Stimulated activated CD8-positive, alpha-beta memory T cell treated with anti-CD3 and anti-CD28 coated beads, Interleukin-4, amount 100 ng/mL, for 24 hours (primary cell): Measurements from ENCODE around the gene PDLIM7.
A peak's percentile ranks its signal among the peaks of the same experiment; 100 is the strongest.

Experiments
- DNase-seq: peaks from one replicate; pipeline ENCODE4 v3.0.0-alpha.2; 2020; ENCODE audit warnings: low read depth

PDLIM7 gene

DNA sequence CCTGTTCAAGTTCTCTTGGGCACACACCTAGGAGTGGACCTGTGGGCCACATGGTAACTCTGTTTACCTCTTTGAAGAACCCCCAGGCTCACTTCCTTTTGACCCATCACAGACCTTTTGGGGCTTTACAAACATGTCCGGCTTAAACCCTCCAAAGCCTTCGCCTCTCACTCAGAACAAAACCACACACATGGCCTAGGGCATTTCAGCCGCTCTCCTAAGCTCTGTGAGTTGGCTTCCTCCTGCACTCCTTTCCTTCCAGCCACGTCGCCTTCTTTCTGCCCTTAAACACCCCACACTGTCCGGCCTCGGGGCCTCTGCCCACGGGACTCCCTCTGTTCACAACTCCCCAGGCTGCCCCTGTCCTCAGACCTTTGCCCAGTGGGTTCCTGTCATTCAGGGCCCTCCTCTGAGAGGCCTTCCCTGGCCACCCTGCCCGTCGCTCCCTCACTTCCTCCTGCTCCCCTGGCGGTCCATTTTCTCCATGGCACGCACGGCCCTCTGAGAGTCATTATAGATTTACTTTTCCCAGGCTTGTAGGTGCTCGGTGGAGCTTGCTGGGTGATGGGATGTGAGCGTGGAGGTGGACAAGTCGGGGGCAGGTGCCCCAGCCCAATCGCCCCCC, 10.3 kb upstream of the PDLIM7 start:
- no peak for DNase-seq

DNA sequence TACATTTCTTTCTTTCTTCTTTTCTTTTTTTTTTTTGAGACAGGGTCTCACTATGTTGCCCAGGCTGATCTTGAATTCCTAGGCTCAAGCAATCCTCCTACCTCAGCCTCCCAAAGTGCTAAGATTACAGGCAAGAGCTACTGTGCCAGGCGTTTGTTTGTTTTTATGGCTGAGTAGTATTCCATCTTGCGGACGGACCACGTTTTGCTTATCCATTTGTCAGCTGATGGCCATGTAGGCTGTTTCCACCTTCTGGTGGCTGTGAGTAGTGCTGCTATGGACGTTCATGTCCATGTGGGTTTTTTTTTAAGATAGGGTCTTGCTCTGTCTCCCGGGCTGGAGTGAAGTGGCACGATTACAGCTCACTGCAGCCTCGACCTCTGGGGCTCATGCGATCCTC, 9.8 kb upstream of the PDLIM7 start:
- no peak for DNase-seq

DNA sequence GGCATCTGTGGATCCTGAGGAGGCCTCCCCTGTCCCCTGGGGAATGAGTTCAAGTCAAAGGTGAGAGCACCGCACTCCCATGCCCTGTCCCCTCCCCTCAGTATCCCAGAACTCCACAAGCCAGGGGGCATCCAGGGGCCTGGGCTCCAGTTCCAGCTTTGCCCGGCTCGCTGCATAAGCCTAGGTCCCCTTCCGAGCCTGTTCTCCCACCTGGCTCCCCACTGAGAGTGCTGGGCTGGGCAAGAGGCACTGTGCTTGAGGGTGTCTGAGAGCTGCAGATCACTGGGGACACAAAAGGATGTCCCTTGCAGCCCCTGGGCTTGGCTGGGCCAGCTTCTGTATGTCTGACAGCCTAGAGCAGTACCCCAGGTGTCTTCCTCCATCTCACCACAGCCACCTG, 7.7 kb upstream of the PDLIM7 start:
- DNase-seq, result no peak

DNA sequence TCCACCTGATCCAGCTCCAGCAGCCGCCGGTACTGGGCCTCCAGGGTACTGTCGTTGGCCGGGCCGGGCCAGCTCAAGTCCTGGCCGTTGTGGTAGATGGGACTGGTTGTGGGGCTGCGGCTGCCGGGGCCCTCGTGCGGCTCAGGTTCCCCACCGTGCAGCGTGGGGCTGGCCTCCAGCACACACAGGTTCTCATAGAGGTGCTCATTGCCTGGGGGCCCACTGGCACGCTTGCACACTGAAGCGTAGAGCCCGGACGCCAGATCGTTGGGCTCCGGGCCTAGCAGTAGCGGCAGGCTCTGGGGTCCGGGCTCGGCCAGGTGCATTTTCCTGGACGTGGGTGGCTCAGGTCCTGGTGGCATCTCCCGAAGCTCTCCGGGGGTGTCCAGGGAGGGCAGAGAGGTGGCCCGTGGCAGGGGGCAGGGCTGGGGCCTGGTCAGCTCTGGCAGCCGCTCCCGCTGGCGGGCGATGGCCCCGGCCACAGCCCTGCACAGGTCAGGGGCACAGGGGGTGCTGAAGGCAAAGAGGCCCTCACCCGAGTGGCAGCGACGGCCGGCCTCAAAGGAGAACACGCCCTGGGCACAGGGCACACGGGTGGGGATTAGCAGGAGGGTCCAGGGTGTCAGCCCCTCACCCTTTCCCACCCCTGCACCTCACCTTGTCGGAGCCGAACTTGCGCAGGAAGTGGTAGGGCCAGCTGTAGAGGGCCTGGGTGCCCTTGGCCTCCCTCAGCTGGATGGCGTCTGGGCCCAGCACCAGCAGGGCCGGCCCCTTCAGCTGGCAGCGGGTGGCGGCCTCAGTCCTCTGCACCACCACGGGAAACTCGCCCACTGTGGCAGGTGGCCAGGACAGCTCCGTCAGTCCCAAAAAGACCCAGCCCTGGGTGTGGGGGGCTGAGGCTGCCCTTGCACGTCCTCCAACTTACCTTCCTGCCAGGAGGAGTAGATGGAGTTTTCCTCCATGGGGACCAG, 7.0 kb upstream of the PDLIM7 start:
- DNase-seq, result no peak

DNA sequence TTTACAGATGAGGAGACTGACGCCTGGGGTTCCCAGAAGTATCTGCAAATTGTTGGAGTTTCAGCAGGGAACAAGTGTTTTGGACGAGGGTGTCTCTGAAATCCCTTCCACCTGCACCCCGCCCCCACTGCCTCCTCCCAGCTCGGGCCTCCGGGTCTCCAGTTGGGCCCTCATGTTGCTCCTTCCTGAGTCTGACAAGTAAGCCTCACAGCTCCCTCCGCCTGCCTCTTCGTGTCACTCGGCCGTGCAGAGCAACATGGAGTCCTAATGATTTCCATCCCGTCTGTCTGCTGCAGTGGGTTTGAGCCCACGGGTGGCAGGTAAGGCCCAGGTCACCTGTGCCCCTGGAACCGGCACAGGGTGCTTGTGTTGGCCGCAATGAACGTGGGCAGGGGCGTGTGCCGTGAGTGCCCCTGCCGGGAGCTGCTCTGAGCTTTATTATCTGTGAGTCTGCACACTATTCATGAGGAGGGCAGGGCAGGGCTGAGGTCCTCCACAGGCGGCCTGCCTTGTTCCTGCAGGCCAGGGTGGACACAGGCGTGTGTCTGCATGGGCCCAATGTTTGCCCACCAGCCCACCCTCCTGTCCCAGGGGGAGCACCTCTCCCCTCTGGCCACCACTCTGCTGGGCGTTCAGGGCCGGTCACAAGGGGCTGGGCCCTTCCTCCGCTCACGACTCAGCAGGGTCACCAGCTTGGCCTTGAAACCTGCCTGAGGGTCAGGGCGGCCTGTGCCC, 6.1 kb upstream of the PDLIM7 start:
- no peak for DNase-seq

DNA sequence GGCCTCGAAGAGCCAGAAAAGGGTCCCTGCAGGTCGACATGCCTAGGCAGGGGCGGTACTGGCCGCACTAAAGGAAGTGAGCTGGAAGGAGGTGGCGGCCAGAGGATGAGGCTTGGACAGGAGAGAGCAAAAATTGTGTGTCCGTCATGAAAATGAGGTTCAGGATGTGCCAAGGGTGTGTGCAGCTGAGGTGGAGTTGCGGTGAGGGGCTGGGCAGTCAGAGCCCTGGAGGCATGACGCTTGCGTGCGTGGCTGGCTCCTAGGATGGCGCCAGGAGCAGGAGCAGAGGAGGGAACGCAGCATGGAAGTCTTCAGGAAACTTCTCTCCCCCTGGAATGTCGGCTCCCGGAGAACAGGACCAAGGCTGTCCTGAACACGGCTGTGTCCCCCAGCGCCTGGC, 5.5 kb upstream of the PDLIM7 start:
- DNase-seq, result no peak

DNA sequence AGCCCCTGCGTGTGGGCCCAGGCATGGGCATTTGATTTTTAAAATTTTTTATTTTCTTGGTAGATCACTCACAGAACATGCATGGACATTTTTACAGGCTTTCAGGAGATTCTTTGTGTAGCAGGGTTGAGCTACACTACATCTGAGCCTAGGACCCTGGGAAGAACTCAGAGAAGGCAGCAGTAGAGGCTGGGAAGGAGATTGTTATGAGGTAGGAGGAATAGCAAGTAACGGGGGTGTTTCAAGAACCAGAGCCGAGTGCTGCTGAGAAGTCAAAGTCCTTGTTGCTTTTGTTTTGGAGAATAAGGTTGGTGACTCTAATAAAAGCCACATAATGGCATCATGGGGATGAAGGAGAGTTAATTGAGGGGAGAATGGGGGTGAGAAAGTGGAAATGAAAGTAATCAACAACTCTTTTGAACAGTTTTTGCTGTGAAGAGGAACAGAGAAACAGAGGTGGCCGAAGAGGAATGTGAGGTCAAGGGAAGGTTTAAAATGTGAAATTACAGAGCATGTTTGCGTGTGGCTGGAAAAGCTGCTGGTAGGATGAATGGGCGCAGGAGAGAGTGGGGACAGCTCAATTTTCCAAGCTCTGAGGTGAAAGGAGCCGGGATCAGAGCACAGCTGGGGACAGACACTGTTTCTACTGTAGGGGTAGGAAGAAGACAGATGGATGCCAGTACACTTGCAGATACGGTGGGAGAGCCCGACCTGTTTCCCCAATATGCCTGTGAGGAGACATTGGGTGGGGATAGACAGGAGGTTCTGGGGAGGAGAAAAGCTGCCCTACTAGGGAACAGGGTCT, 4.7 kb upstream of the PDLIM7 start:
- no peak for DNase-seq

DNA sequence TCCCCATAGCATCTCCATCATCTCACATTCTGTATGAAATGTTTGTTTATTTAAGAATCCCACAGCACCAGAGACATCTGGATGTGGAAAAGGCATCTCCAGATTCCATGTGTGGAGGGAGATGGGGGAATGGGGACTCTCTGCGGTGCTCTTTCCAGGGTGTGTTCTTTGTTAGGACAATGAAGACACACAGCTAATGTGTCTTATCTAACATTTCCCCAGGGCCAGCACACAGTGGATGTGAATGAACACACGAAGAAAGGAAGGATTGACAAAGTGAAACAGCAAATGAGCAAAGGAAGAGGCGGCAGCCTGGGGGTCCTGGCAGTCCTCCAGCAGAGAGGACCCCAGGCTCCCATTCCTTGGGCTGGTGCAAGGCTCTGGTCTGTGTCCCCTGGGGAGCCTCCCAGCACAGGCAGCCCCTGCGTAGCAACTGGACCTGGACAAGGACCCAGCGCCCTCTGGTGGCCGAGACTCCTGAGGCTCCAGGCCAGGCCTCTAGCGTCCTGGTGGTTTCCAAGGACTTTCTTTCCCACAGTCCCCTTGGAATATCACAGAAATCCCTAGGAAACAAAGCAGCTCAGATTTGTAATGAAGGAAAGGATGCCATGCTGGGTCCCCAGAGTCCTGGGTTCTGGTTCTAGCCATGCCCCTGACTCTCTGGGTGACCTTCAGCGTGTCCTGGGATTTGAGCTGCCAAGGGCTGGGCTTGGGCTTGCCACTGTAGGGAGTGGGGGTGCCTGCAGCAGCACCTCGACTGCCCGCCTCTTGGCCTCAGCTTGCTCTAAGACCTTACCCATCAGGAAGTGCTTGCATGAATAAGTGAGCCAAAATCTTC, 3.5 kb upstream of the PDLIM7 start:
- DNase-seq, result peak; percentile 79

DNA sequence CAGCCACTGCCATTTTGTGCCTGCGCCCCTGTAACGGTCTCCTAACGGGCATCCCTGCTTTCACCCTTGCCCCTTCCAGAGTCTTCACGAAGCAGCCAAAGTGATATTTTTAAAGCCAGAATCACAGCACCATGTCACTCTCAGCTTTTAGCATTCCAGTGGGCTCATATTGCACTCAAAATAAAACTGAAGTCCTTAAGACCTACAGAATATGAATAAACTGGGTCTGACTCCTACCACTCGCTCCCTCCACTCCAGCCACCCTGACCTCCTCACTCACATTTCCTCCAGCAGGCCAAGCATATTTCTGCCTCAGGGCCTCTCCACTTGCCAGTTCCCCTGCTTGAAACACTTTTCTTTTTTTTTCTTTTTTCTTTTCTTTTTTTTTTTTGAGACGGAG, 2.4 kb upstream of the PDLIM7 start:
- no peak for DNase-seq

DNA sequence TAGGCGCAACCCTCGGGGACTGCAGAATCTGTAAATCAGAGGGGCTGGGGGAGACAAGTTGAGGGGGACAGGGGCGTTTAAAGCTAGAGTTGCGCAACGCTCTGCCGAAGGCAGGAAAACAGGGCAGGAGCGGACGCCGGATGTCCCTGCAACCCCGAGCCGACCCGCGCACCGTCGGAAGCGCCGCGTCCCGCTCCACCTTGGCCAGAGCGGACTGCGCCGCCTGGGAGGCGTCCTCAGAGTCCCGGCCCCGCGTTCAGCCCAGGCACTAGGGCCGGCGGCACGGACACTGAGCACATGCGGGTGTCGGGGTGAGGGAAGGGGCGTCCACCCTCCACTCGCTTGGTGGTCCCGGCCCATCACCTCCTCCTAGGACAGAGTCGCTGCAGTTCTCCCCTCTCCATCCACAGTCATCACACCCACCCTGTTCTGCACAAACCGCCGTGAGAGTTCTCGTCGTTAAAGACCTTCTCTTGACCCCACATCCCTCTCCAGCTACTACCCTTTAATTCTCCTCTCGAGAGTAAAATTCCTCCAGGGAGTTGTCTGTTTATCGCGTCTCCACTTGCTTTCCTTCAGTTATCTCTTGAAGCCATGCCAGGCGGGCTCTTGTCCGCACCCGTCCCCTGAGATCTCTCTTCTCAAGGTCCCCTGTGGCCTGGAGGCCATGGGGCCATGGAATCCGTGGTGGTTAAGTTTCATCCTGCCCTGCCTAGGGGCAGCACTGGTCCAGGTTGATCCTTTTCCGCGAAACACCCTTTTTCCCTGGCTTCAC, 796 bp upstream of the PDLIM7 start:
- no peak for DNase-seq

DNA sequence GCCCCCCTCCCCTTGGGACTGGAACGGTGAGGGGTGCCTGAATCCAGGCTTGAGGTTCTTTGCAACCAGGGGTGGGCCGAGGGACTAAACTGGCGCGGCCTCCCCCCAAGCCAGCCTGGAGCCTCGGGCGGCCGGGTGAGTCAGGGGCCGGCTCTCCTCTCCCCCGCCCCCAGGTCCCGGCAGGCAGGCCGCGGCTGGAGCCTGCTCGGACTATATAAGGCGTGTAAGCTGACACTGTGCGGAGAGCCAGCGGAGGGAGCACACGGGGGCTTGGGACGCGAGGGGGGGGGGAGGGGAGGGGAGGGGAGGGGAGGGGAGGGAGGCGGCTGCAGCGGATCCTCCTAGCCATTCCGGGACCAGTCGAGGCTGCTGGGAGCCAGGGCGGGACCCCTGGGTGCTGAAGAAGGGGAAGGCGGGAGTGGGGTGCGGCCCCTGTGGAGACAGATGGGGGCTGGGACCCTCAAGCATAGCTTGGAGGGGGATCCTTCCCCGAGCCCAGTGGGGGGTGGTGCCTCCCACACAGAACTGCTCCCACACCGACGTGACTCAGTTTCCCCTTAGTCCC, 595 bp downstream of the PDLIM7 start:
- DNase-seq, result no peak

DNA sequence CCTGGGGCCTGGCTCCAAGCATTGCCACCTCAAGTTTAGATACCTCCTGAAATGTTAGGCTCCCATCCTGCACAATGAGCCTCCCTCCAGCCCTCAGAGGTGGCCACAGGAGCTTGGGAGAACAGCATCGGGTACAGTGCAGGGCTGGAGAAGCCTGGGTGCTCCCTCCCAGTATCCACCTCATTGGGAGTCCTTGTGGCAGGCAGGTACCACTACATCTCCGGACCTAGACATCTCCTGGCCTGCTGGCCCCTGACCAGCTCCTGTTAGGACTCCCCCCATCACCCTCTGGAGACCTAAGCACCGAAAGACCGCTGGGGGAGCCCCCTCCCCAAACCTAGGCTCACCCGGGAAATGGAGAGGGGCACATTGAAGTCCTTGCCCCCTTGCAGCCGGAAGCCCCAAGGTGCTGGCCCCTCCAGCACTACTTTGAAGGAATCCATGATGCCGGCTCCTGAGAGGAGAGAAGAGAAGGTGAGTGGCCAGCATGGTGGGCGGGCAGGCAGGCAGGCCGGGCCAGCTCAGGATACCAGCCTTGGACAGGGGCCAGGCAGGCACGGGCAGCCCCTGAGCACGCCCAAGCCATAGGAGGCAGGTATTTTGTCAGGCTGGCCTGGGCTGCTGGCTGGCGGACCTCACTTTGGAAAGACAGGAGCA, 1.2 kb downstream of the PDLIM7 start:
- no peak for DNase-seq

DNA sequence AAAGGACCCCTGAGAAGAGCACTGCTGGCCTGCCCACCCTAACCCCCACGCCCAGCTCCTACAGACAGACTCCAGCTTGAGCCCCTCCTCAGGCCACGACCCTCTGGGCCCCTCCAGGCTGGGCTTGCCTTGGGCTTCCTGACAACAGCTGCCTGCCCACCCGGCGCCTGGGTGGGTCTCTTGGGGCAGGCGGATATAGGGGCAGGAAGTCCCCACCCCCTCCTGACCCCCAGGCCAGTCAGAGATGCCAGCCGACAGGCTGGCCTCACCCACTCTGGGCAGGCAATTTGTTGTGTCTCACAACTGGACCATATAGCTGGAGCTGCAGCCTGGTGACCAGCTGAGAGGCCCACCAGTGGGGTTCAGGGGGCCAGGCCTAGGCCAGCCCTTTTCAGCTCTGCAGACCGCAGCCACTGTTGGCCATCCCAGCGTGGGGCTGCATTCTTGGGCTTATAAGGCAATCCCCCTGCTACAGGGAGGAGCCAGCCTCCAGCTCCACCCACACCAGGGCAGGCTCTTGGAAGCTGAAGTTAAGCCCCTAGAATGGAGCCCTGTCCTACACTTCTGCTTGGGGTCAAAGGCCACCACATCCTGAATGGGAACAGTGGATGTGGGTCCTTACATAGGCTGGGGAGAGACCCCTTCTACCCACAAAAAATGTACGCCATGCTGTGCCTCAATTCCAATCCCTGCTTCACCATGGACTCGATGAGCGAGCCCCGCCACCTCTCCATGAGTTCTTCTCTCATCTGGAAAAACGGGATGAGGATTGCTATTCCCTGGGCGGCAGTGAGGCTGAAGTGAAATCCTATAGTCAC, 2.0 kb downstream of the PDLIM7 start:
- DNase-seq, result no peak

DNA sequence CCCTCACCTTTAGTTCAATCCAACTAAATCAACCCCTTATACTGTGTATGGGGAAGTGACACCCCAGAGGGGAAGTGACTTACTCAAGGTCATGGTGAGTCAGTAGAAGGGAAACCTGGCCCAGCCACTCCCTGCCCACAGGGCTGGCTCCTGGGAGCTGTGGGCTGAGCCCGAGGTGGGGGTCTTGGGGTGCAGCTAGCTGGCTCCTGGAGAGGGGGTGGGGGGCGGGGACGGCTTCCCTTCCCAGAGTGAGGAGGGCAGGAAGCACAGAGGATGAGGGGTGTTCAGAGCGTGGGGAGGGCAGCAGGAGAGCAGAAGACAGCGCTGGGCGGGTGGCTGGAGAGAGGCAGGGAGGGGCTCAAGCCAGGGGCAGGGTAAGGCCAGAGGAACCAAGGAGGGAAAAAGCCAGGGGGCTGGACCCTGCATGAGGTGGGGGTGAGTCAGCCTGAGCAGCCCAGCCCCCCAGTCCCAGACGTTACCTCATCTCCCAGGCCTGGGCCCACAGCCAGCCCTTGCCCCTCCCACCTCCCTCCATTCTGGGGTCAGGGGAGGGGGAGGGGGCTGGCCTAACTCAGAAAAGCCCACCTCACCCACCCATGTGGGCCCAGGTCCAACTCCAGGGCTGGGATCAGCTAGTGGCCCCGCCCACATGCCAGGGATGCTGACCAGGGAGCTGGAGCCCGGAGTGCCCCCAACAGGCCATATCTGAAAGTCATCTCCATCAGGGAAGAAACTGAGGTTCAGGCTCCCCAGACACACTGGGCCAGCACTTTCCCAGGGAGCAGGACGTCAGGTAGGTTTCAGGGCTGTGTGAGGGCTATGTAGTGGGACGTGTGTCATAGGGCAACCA, 2.8 kb downstream of the PDLIM7 start:
- DNase-seq, result no peak

DNA sequence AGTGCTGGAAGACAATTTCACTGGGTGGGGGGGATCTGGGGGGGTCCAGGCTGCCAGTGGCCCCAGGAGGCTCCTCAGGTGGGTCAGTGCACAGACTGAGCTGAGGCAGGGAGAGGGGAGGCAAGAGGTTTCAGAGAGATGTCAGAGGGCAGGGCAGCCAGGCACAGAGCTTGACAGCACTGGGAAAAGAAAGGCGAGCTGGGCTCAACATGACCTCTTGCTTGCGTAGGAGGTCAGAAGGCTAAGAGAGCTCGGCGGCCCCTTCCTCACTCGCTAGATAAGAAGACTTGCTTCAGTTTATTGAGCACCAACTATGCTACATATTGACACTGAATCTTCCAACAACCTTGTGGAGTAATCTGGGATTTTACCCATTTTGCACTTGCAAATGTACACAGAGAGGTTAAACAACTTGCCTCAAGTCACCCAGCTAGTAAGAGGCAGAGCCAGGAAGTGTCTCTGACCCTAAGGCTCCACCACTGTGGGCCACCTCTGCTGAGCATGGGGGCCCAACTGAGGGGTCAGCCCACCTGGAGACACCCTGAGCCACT, 3.5 kb downstream of the PDLIM7 start:
- DNase-seq, result no peak

DNA sequence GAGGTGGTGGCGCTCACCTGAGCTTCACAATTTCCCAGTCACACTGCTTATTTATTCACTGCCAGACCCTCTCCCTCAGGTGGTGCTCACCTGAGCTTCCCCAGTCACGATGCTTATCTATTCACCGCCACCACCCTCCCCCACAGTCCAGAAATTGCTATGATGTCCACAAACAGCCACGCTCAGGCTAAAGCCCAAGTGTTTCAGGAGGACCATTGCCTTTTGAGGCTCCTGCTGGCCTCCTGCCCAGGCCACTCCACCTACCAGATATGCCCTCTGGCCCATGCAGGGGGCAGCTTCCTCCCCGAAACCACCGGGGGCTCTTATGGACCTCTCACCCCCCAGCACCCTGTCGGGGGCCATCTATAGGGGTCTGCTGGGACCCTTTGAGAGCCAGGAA, 4.6 kb downstream of the PDLIM7 start:
- DNase-seq, result no peak
